Endothelial cell (in vitro differentiated cells): Measurements from ENCODE around the gene LRP5. TPM values are rescaled to one million over a fixed set of nuclear protein-coding genes. Genes with fewer than 3 reads are reported as not detected.

Experiments
- DNase-seq: peaks from one replicate; pipeline ENCODE4 v3.0.0; 2021; ENCODE audit warnings: low spot score
- H3K27ac Mint-ChIP-seq: one replicate; pipeline ENCODE4 v1.8.0; 2021; ENCODE audit warnings: mixed read lengths, inconsistent platforms; ENCODE audit not compliant: unreplicated experiment
- H3K27me3 Mint-ChIP-seq: one replicate; pipeline ENCODE4 v1.8.0; 2021; ENCODE audit warnings: mild to moderate bottlenecking, moderate library complexity, mixed read lengths, inconsistent platforms; ENCODE audit not compliant: unreplicated experiment
- H3K36me3 Mint-ChIP-seq: one replicate; pipeline ENCODE4 v1.8.0; 2021; ENCODE audit warnings: mild to moderate bottlenecking, low read depth, mixed read lengths, inconsistent platforms; ENCODE audit not compliant: unreplicated experiment
- H3K4me1 Mint-ChIP-seq: one replicate; pipeline ENCODE4 v1.8.0; 2021; ENCODE audit warnings: mild to moderate bottlenecking, mixed read lengths, inconsistent platforms; ENCODE audit not compliant: unreplicated experiment
- H3K4me3 Mint-ChIP-seq: one replicate; pipeline ENCODE4 v1.8.0; 2021; ENCODE audit warnings: mild to moderate bottlenecking, mixed read lengths, inconsistent platforms; ENCODE audit not compliant: unreplicated experiment
- H3K9me3 Mint-ChIP-seq: one replicate; pipeline ENCODE4 v1.8.0; 2021; ENCODE audit warnings: mixed read lengths, inconsistent platforms; ENCODE audit not compliant: unreplicated experiment
- CTCF ChIP-seq: fragments of 200-600 bp; sonication (generic); IDR thresholded peaks from one replicate; pipeline ENCODE4 v1.5.0; 2021; ENCODE audit warnings: antibody characterized with exemption; ENCODE audit not compliant: unreplicated experiment
- total RNA-seq: library from RNA; stranded (reverse); fragmentation: NEBNext Ultra II Directional; extraction: Animal tissue kit (Norgen Biotek cat#: 25700); gene quantifications from one replicate; pipeline ENCODE4 v1.2.1, GENCODE V29; 2021; ENCODE audit not compliant: unreplicated experiment

LRP5 gene
- total RNA-seq, 1 donor from 2014 or later, result 72.3 TPM

GRCh38 chr11:68379206-68379605 is 66.8 kb downstream of the LRP5 start:
- Mint-ChIP-seq H3K36me3 (peaks cover 9% of the 10 kb centered on the region), H3K4me3 (no peak overlapping the region), H3K27me3 (peaks cover 20% of the 10 kb centered on the region), H3K4me1 (peaks cover 42% of the 10 kb centered on the region), H3K27ac (peak overlapping the region; percentile 43), H3K9me3 (no peaks in the 10 kb centered on the region)
- DNase-seq, result peak; percentile 40
- TF ChIP-seq CTCF, result no peak

- Mint-ChIP-seq H3K4me3 (no peak overlapping the region), H3K27ac (peak overlapping the region; percentile 20)
- TF ChIP-seq CTCF, result no peak
Observed at GRCh38 chr11:68380786-68381622, 68.6 kb downstream of the LRP5 start.

GRCh38 chr11:68381716-68382115 is 69.3 kb downstream of the LRP5 start:
- no peaks in the 10 kb centered on the region for H3K9me3 Mint-ChIP-seq
- H3K27me3 Mint-ChIP-seq, result peaks cover 16% of the 10 kb centered on the region
- no peak overlapping the region for H3K27ac Mint-ChIP-seq
- H3K4me3 Mint-ChIP-seq, result no peak overlapping the region
- peaks cover 32% of the 10 kb centered on the region for H3K4me1 Mint-ChIP-seq
- TF ChIP-seq CTCF, result no peak
- no peak for DNase-seq
- peaks cover 13% of the 10 kb centered on the region for H3K36me3 Mint-ChIP-seq

More at GRCh38 chr11:68380786-68381622, 68.6 kb downstream of the LRP5 start:
- peaks cover 16% of the 10 kb centered on the region for H3K27me3 Mint-ChIP-seq
- no peaks in the 10 kb centered on the region for H3K9me3 Mint-ChIP-seq
- H3K4me1 Mint-ChIP-seq, result peaks cover 32% of the 10 kb centered on the region
- DNase-seq, result no peak
- H3K36me3 Mint-ChIP-seq, result peaks cover 9% of the 10 kb centered on the region

- no peak for DNase-seq
- Mint-ChIP-seq H3K4me3 (no peak overlapping the region), H3K36me3 (peaks cover 13% of the 10 kb centered on the region), H3K9me3 (no peaks in the 10 kb centered on the region), H3K27ac (no peak overlapping the region), H3K27me3 (peaks cover 18% of the 10 kb centered on the region), H3K4me1 (peaks cover 32% of the 10 kb centered on the region)
- TF ChIP-seq CTCF, result no peak
Observed at GRCh38 chr11:68382358-68382998, 70.1 kb downstream of the LRP5 start.
